ENCODE data around the gene SNRNP25. TPM values are rescaled to one million over a fixed set of nuclear protein-coding genes. Genes with fewer than 3 reads are reported as not detected.
"Not testable (repeated sequence)": the region's sequence is repeated elsewhere in the genome, so short reads cannot be mapped to it uniquely, and the experiment has no call there.

Gene SNRNP25
- 10 to 100 TPM in 2 of 4 donors, 1 to 10 TPM in 2; 9.5 to 21.7 (median 13.9) TPM for total RNA-seq

DNA sequence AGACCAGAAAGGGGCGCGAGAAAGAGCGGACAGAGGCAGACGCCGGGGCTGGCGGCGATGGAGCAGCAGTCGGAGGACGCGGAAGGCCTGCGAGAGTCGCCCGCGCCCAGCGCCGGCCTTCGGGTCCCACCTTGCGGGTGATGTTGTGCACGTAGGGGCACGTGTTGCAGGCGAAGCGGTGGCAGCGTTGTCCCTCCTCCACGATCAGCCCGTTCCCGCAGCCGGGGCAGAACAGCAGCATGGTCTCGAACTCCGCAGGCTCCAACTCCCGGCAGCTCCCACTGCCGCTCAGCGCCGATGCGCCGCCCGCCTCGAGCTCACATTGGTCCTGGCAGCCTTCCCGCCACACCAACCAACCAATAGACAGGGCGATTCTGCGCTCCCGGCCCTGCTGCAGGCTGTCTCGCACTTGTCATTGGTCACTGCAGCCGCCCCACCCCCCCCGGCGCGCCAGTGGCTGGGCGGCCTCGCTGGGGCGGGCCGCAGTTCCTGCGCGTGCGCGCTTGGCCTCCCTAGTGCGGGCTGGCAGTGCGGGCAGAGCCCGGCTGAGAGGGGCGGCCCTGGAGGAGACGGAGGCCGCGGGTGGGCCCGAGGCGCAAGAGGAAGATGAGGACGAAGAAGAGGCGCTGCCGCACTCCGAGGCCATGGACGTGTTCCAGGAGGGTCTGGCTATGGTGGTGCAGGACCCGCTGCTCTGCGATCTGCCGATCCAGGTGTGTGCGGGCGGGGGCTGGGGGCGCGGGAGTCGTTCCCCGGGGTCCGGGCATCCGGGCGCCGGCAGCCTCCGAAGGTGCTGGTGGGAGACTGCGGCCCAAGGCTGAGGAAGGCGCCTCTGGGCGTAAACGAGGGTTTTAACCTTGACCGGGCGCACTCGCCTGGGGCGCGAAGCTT, at the start of gene SNRNP25, which contains the start of gene POLR3K:
Gene SNRNP25 (plus strand): TSS at position 483 of the 891 bp plus-strand sequence. CDS start 189 bp downstream, at position 672.
Gene POLR3K (minus strand): TSS at position 263 of the 891 bp plus-strand sequence. CDS start 22 bp downstream, at position 241.
- Histone ChIP-seq H3K27me3 (no peaks in the 10 kb centered on the region), H3K36me3 (peaks cover 39% of the 10 kb centered on the region), H3K27ac (peak within 1 kb of the TSS; percentile 77), H3K4me1 (peaks cover 19% of the 10 kb centered on the region), H3K9me3 (no peaks in the 10 kb centered on the region), H3K4me3 (peak within 1 kb of the TSS; percentile 87)
- TF ChIP-seq POLR2AphosphoS5 (IDR thresholded peaks at IDR 0.05) (peak in 2 of 3 donors; percentile 18 to 27), POLR2A (IDR thresholded peaks at IDR 0.05) (no peak)
- WGBS = 2% methylated on average over 30 of the region's 91 CpGs
- peak; percentile 99 to 100 for DNase-seq (ENCODE audit: low spot score in 2 of 2)

DNA sequence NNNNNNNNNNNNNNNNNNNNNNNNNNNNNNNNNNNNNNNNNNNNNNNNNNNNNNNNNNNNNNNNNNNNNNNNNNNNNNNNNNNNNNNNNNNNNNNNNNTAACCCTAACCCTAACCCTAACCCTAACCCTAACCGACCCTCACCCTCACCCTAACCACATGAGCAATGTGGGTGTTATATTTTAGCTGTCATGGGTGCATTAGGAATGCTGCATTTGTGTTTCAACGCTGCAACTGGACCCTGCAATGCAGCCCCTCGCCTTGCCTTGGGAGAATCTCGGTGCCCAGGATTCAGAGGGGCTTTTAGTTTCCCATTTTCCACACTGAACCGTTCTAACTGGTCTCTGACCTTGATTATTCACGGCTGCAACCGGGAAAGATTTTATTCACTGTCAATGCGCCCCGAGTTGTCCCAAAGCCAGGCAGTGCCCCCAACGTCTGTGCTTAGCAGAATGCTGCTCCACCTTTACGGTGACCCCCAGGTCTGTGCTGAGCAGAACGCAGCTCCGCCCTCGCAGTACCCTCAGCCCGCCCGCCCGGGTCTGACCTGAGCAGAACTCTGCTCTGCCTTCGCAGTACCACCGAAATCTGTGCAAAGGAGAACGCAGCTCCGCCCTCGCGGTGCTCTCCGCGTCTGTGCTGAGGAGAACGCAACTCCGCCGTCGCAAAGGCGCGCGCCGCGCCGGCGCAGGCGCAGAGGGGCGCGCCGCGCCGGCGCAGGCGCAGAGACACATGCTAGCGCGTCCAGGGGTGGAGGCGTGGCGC, 43.5 kb upstream of the SNRNP25 start:
- WGBS = 89% methylated on average over 48 of the region's 48 CpGs
- DNase-seq (ENCODE audit: low spot score in 2 of 2) = no peak
- Histone ChIP-seq H3K4me1 (no peaks in the 10 kb centered on the region), H3K27ac (no peak overlapping the region), H3K27me3 (no peaks in the 10 kb centered on the region), H3K9me3 (no peaks in the 10 kb centered on the region), H3K4me3 (no peak overlapping the region), H3K36me3 (no peaks in the 10 kb centered on the region)
- TF ChIP-seq, protein P1, sequence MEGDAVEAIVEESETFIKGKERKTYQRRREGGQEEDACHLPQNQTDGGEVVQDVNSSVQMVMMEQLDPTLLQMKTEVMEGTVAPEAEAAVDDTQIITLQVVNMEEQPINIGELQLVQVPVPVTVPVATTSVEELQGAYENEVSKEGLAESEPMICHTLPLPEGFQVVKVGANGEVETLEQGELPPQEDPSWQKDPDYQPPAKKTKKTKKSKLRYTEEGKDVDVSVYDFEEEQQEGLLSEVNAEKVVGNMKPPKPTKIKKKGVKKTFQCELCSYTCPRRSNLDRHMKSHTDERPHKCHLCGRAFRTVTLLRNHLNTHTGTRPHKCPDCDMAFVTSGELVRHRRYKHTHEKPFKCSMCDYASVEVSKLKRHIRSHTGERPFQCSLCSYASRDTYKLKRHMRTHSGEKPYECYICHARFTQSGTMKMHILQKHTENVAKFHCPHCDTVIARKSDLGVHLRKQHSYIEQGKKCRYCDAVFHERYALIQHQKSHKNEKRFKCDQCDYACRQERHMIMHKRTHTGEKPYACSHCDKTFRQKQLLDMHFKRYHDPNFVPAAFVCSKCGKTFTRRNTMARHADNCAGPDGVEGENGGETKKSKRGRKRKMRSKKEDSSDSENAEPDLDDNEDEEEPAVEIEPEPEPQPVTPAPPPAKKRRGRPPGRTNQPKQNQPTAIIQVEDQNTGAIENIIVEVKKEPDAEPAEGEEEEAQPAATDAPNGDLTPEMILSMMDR (IDR thresholded peaks at IDR 0.05) = no peak
- no peak for TF ChIP-seq POLR2AphosphoS5 (IDR thresholded peaks at IDR 0.05)
- TF ChIP-seq POLR2A (IDR thresholded peaks at IDR 0.05) = no peak
- no peak for TF ChIP-seq EP300 (IDR thresholded peaks at IDR 0.05)

DNA sequence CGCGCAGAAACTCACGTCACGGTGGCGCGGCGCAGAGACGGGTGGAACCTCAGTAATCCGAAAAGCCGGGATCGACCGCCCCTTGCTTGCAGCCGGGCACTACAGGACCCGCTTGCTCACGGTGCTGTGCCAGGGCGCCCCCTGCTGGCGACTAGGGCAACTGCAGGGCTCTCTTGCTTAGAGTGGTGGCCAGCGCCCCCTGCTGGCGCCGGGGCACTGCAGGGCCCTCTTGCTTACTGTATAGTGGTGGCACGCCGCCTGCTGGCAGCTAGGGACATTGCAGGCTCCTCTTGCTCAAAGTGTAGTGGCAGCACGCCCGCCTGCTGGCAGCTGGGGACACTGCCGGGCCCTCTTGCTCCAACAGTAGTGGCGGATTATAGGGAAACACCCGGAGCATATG, 42.9 kb upstream of the SNRNP25 start:
- H3K4me3 ChIP-seq, H3K27me3 ChIP-seq, H3K27ac ChIP-seq, H3K9me3 ChIP-seq, H3K36me3 ChIP-seq, H3K4me1 ChIP-seq: not testable (repeated sequence)
- TF ChIP-seq, protein P1 (IDR thresholded peaks at IDR 0.05) = peak; percentile 5 to 46
- DNase-seq (ENCODE audit: low spot score in 2 of 2) = peak; percentile 98 to 99
- no CpG with 5 or more reads among the region's 27 CpGs for WGBS

DNA sequence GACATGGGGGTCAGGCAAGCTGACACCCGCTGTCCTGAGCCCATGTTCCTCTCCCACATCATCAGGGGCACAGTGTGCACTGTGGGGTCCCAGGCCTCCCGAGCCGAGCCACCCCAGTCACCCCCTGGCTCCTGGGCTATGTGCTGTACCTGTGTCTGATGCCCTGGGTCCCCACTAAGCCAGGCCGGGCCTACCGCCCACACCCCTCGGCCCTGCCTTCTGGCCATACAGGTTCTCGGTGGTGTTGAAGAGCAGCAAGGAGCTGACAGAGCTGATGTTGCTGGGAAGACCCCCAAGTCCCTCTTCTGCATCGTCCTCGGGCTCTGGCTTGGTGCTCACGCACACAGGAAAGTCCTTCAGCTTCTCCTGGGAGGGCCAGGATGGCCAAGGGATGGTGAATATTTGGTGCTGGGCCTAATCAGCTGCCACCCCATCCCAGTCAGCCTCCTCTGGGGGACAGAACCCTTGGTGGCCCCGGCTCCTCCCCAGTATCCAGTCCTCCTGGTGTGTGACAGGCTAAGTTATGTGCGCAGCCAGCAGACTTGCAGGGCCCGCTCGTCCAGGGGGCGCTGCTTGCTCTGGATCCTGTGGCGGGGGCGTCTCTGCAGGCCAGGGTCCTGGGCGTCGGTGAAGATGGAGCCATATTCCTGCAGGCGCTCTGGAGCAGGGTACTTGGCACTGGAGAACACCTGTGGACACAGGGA, 36.4 kb upstream of the SNRNP25 start:
- not testable (repeated sequence) for H3K4me3 ChIP-seq; DNase-seq (ENCODE audit: low spot score in 2 of 2); H3K27me3 ChIP-seq; H3K9me3 ChIP-seq; H3K4me1 ChIP-seq; H3K27ac ChIP-seq; H3K36me3 ChIP-seq
- 90% methylated on average over 9 of the region's 20 CpGs for WGBS

DNA sequence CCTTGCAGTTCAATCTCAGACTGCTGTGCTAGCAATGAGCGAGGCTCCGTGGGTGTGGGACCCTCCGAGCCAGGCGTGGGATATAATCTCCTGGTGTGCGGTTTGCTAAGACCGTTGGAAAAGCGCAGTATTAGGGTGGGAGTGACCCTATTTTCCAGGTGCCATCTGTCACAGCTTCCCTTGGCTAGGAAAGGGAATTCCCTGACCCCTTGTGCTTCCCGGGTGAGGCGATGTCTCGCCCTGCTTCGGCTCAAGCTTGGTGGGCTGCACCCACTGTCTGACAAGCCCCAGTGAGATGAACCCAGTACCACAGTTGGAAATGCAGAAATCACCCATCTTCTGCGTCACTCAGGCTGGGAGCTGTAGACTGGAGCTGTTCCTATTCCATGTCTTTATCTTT, 32.7 kb upstream of the SNRNP25 start:
- not testable (repeated sequence) for DNase-seq (ENCODE audit: low spot score in 2 of 2); H3K4me3 ChIP-seq; H3K36me3 ChIP-seq; H3K4me1 ChIP-seq; H3K9me3 ChIP-seq; H3K27ac ChIP-seq; H3K27me3 ChIP-seq
- 92% methylated on average over 11 of the region's 12 CpGs for WGBS

DNA sequence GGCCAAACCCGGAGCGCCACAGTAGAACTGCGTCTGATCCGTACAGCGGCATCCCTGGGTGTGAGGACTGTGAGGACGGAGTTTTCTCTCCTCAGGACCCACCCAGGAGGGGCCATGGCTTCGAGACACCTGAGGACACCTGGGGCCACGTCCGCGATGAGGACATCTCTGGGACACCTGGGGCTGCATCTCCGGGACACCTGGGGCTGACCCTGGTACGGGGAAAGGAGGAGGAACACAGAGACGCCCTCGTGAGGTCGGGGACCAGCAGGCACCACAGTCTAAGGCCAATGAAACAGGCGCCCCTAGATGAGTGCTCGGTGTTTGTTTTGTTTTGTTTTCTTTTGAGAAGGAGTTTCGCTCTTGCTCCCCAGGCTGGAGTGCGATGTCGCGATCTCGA, 29.5 kb upstream of the SNRNP25 start:
- not testable (repeated sequence) for H3K4me1 ChIP-seq; H3K4me3 ChIP-seq; H3K27me3 ChIP-seq; H3K9me3 ChIP-seq; H3K36me3 ChIP-seq; DNase-seq (ENCODE audit: low spot score in 2 of 2); H3K27ac ChIP-seq
- 94% methylated on average over 11 of the region's 22 CpGs for WGBS

DNA sequence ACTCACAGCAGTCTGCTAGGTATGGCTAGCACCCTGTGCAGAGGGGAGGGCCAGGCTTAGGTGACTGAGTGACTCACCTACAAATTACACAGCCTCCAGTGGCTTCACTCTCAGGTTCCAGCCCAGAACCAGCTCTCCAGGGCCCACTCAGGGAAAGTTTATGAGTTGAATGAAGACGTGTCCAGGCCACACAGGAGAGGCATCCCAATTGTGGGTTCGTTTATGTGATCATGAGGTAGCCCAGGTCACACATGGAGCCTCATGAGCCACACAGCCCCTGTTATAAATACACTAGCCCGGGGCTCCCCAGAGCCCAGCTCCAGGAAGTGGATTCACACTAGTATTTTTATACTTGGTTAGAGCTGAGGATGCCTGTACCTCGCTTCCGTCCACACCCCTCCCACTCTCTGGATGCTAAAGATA, 27.7 kb upstream of the SNRNP25 start:
- not testable (repeated sequence) for H3K27me3 ChIP-seq; H3K4me3 ChIP-seq; H3K4me1 ChIP-seq; H3K36me3 ChIP-seq; H3K9me3 ChIP-seq; DNase-seq (ENCODE audit: low spot score in 2 of 2); H3K27ac ChIP-seq
- WGBS = no CpG with 5 or more reads among the region's 5 CpGs

DNA sequence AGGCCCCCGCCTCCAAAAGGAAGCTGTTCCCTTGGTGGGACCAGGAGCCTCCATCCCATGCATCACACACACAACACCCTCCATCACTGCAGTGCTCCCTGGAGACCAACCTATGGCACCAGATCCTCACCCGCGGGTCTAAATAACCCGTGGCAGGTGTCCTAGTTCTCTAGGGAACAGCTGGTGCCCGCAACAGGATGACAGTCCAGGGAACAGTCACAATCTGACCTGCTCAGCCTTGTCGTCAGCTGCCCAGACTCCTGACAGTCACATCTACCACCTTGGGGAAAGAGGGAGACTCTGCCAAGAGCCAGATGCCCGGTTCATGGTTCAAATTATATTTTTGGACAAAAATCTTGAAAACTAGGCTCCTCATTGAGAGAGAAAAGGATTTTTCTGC, 23.0 kb upstream of the SNRNP25 start:
- not testable (repeated sequence) for H3K9me3 ChIP-seq; H3K27ac ChIP-seq; DNase-seq (ENCODE audit: low spot score in 2 of 2); H3K4me1 ChIP-seq; H3K27me3 ChIP-seq; H3K4me3 ChIP-seq; H3K36me3 ChIP-seq
- WGBS = 60% methylated on average over 1 of the region's 7 CpGs

DNA sequence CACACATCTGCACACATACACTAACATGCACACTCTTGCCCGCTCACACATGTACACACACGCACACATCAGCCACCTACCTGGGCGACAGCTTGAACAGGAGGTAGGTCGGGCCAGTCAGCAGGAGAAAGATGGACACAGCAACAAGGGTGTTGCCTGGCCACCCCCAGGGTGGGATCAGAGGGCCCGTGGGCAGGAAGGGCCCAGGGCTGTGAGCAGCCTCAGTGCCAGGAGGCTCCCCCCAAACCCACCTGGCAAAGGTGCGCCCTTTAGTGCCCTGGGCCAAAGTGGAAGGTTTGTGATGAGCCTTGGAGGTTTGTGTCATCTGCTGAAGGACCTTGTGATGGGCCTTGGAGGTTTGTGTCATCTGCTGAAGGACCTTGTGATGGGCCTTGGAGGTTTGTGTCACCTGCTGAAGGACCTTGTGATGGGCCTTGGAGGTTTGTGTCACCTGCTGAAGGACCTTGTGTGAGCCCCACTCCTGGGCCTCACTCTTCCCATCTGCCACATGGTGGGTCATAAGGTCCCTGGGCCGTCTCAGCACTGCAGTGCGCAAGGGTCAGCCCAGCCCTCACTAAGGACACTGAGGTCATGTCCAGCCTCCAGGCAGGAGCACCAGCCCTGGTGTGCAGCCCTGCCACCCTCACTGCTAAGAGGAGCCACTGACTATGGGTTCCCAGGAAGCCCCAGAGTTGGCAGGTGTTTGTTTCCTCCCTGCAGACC, 20.3 kb upstream of the SNRNP25 start:
- WGBS = 92% methylated on average over 2 of the region's 8 CpGs
- DNase-seq (ENCODE audit: low spot score in 2 of 2); H3K27ac ChIP-seq; H3K4me3 ChIP-seq; H3K27me3 ChIP-seq; H3K9me3 ChIP-seq; H3K4me1 ChIP-seq; H3K36me3 ChIP-seq: not testable (repeated sequence)
